Stimulated activated CD4-positive, alpha-beta T cell treated with anti-CD3 and anti-CD28 coated beads, TNF-alpha, amount 100 ng/mL, for 4 hours (primary cell): ENCODE data around the gene DPH3.
"Not testable (repeated sequence)": the region's sequence is repeated elsewhere in the genome, so short reads cannot be mapped to it uniquely, and the experiment has no call there.

Source experiments
- DNase-seq, 3 experiments: peaks; one replicate each; pipeline ENCODE4 v3.0.0-alpha.2; 2020; ENCODE audit warnings: low read depth in 3 of 3

The DPH3 gene

GRCh38 chr3:16264708-16265454 lies at the start of gene DPH3, which contains the start of gene OXNAD1:
DPH3 (minus strand) TSS chr3:16264943; CDS start chr3:16264876, 67 bp downstream.
OXNAD1 (plus strand) TSS chr3:16265212; CDS start chr3:16270953, 5,741 bp downstream.
- DNase-seq = peak; percentile 97 to 98 (median 98)

- DNase-seq = no peak
These were observed 49.3 kb upstream of the DPH3 start for GRCh38 chr3:16313886-16314645.

GRCh38 chr3:16311960-16312451 lies 47.3 kb upstream of the DPH3 start:
- DNase-seq = peak in 1 of 3 experiments; percentile 11

- DNase-seq = not testable (repeated sequence)
These were observed 45.7 kb upstream of the DPH3 start for GRCh38 chr3:16310486-16310885.

GRCh38 chr3:16309558-16309957 lies 44.8 kb upstream of the DPH3 start:
- DNase-seq = peak in 1 of 3 experiments; percentile 35

GRCh38 chr3:16308727-16309126 lies 44.0 kb upstream of the DPH3 start:
- DNase-seq = no peak

- no peak for DNase-seq
These were observed 43.2 kb upstream of the DPH3 start for GRCh38 chr3:16307832-16308531.

- peak in 2 of 3 experiments; percentile 28 to 38 for DNase-seq
These were observed 40.4 kb upstream of the DPH3 start for GRCh38 chr3:16305111-16305541.

GRCh38 chr3:16304061-16305010 lies 39.6 kb upstream of the DPH3 start:
- no peak for DNase-seq

GRCh38 chr3:16303037-16303575 lies 38.4 kb upstream of the DPH3 start:
- no peak for DNase-seq

GRCh38 chr3:16302082-16302631 lies 37.4 kb upstream of the DPH3 start:
- no peak for DNase-seq

- DNase-seq = no peak
These were observed 36.8 kb upstream of the DPH3 start for GRCh38 chr3:16301507-16301906.

GRCh38 chr3:16300881-16301359 lies 36.2 kb upstream of the DPH3 start:
- DNase-seq = no peak

GRCh38 chr3:16300307-16300706 lies 35.6 kb upstream of the DPH3 start:
- DNase-seq = no peak

- no peak for DNase-seq
These were observed 35.0 kb upstream of the DPH3 start for GRCh38 chr3:16299746-16300145.

GRCh38 chr3:16298891-16299290 lies 34.1 kb upstream of the DPH3 start:
- no peak for DNase-seq

GRCh38 chr3:16297997-16298885 lies 33.5 kb upstream of the DPH3 start:
- no peak for DNase-seq

- DNase-seq = no peak
These were observed 30.7 kb upstream of the DPH3 start for GRCh38 chr3:16295298-16295890.

GRCh38 chr3:16294844-16295243 lies 30.1 kb upstream of the DPH3 start:
- no peak for DNase-seq
